Activated CD4-positive, alpha-beta T cell treated with anti-CD3 and anti-CD28 coated beads, Interleukin-2, amount 50 U/mL, for 4 hours (primary cell): Measurements from ENCODE around the gene HRK.

ENCODE experiments used
- DNase-seq, 2 experiments: peaks; one replicate each; pipeline ENCODE4 v3.0.0-alpha.2; 2020

Gene HRK

GRCh38 chr12:116897476-116897875 is 16.2 kb upstream of the HRK start:
- DNase-seq = no peak

GRCh38 chr12:116896411-116896924 is 15.2 kb upstream of the HRK start:
- no peak for DNase-seq

- DNase-seq = no peak
Measured at GRCh38 chr12:116894913-116895312, 13.7 kb upstream of the HRK start.

GRCh38 chr12:116892349-116893140 is 11.3 kb upstream of the HRK start:
- DNase-seq = no peak

- DNase-seq = no peak
Measured at GRCh38 chr12:116891019-116891418, 9.8 kb upstream of the HRK start.

- no peak for DNase-seq
Measured at GRCh38 chr12:116890330-116890729, 9.1 kb upstream of the HRK start.

- no peak for DNase-seq
Measured at GRCh38 chr12:116887897-116888296, 6.7 kb upstream of the HRK start.

GRCh38 chr12:116887244-116887643 is 6.0 kb upstream of the HRK start:
- no peak for DNase-seq

- no peak for DNase-seq
Measured at GRCh38 chr12:116885491-116885890, 4.2 kb upstream of the HRK start.

- DNase-seq = no peak
Measured at GRCh38 chr12:116884871-116885270, 3.6 kb upstream of the HRK start.

GRCh38 chr12:116882742-116883141 is 1.5 kb upstream of the HRK start:
- DNase-seq = no peak

- no peak for DNase-seq
Measured at GRCh38 chr12:116881877-116882507, 751 bp upstream of the HRK start.

GRCh38 chr12:116880817-116881324 is 370 bp downstream of the HRK start:
- no peak for DNase-seq

GRCh38 chr12:116880213-116880816 is 926 bp downstream of the HRK start:
- DNase-seq = no peak

- DNase-seq = no peak
Measured at GRCh38 chr12:116879509-116880212, 1.6 kb downstream of the HRK start.

- DNase-seq = no peak
Measured at GRCh38 chr12:116878567-116879508, 2.4 kb downstream of the HRK start.

- DNase-seq = no peak
Measured at GRCh38 chr12:116876151-116876869, 4.9 kb downstream of the HRK start.

- DNase-seq = no peak
Measured at GRCh38 chr12:116874324-116874995, 6.8 kb downstream of the HRK start.

GRCh38 chr12:116870306-116870705 is 10.9 kb downstream of the HRK start:
- no peak for DNase-seq

GRCh38 chr12:116867523-116867922 is 13.7 kb downstream of the HRK start:
- no peak for DNase-seq
